Body of pancreas (tissue), 4 donors: ENCODE measurements around the gene RBFOX2. TPM values are rescaled to one million over a fixed set of nuclear protein-coding genes. Genes with fewer than 3 reads are reported as not detected.

Experiments used
- ATAC-seq: fragments of 150-250 bp; one replicate; pipeline ENCODE4 v1.9.1; 2016
- DNase-seq, 4 donors: peaks; one replicate each; pipeline ENCODE4 v3.0.0-alpha.2; 2019
- H3K27ac ChIP-seq, 4 donors: fragments of 200-600 bp; sonication (generic); 1 replicate in 3 of 4; 2 replicates in 1 of 4; pipeline versions ENCODE4 v1.5.1 to v1.6.1; 2016 to 2019; ENCODE audit warnings: mild to moderate bottlenecking in 1 of 4, mixed read lengths in 1 of 4, moderate library complexity in 1 of 4
- H3K27me3 ChIP-seq, 2 donors: fragments of 200-600 bp; sonication (generic); one replicate each; pipeline ENCODE4 v1.6.0; 2016; ENCODE audit warnings: mild to moderate bottlenecking in 1 of 2
- H3K36me3 ChIP-seq, 2 donors: fragments of 200-600 bp; sonication (generic); replicated peaks in 1 of 2; 2 replicates each; pipeline ENCODE4 v1.5.1; 2016; ENCODE audit warnings: low read depth in 2 of 2; ENCODE audit not compliant: insufficient read depth in 1 of 2
- H3K4me1 ChIP-seq: fragments of 200-600 bp; sonication (generic); one replicate; pipeline ENCODE4 v1.6.0; 2016
- H3K4me3 ChIP-seq, 2 donors: fragments of 200-600 bp; sonication (generic); 1 replicate in 1 of 2; 2 replicates in 1 of 2; pipeline ENCODE4 v1.5.1; 2016 to 2019
- H3K9me3 ChIP-seq, 3 donors: fragments of 200-600 bp; sonication (generic); 1 replicate in 2 of 3; 2 replicates in 1 of 3; pipeline ENCODE4 v1.5.1; 2016
- CTCF ChIP-seq, 7 experiments: fragments of 450-650 bp in 4 of 7; fragments of 200-600 bp in 3 of 7; sonication (generic) in 3 of 7; IDR thresholded peaks; one replicate each; pipeline ENCODE4 v1.5.1; 2016 to 2019; ENCODE audit warnings: antibody characterized with exemption in 7 of 7
- POLR2A ChIP-seq, 3 donors: fragments of 450-650 bp; IDR thresholded peaks; one replicate each; pipeline ENCODE4 v1.6.1; 2016; ENCODE audit warnings: antibody characterized with exemption in 3 of 3, mild to moderate bottlenecking in 2 of 3
- WGBS, 2 donors: methylation state at CpG; one replicate each; pipeline ENCODE4 v1.1.5; 2017; 5-methylcytosine and 5-hydroxymethylcytosine counted together
- intact Hi-C: fragments of 100-400 bp; cut with DNase I; formaldehyde crosslinking; loops from one replicate; pipeline ENCODE4 v1.15.1; 2023
- total RNA-seq, 2 donors: library from RNA; depleted of rRNA; stranded (reverse); fragments of >200 nt; gene quantifications; one replicate each; pipeline ENCODE4 v1.1.0, GENCODE V29; 2016

Gene RBFOX2
- total RNA-seq, 2 donors from 2014 or later = 28.7 to 31.1 TPM

- Histone ChIP-seq H3K36me3 (no peaks in the 10 kb centered on the region), H3K4me3 (no peak overlapping the region), H3K4me1 (peaks cover 10% of the 10 kb centered on the region), H3K9me3 (no peaks in the 10 kb centered on the region), H3K27me3 (no peaks in the 10 kb centered on the region), H3K27ac (no peak overlapping the region)
- no peak for DNase-seq
- ATAC-seq = no peak
- TF ChIP-seq POLR2A (IDR thresholded peaks at IDR 0.05) (no peak), CTCF (IDR thresholded peaks at IDR 0.05) (no peak)
- 97% methylated on average over 4 of the region's 4 CpGs for WGBS, 2 donors
- intact Hi-C loops = no loop called here
These were observed 139.6 kb downstream of the RBFOX2 start for GRCh38 chr22:35889071-35889470.

- Histone ChIP-seq H3K36me3 (no peaks in the 10 kb centered on the region), H3K4me1 (peaks cover 6% of the 10 kb centered on the region), H3K27me3 (no peaks in the 10 kb centered on the region), H3K27ac (no peak overlapping the region), H3K4me3 (no peak overlapping the region), H3K9me3 (no peaks in the 10 kb centered on the region)
- TF ChIP-seq POLR2A (IDR thresholded peaks at IDR 0.05) (no peak), CTCF (IDR thresholded peaks at IDR 0.05) (no peak)
- ATAC-seq = no peak
- intact Hi-C loops = no loop called here
- DNase-seq = no peak
- 91 to 100% methylated on average over 2 of the region's 2 CpGs for WGBS, 2 donors
These were observed 140.3 kb downstream of the RBFOX2 start for GRCh38 chr22:35888181-35888870.

GRCh38 chr22:35887296-35887875 is 141.2 kb downstream of the RBFOX2 start:
- Histone ChIP-seq H3K9me3 (no peaks in the 10 kb centered on the region), H3K27ac (no peak overlapping the region), H3K4me1 (peaks cover 11% of the 10 kb centered on the region), H3K27me3 (no peaks in the 10 kb centered on the region), H3K36me3 (no peaks in the 10 kb centered on the region), H3K4me3 (no peak overlapping the region)
- DNase-seq (no peak), ATAC-seq (no peak)
- 92% methylated on average over 2 of the region's 2 CpGs for WGBS, 2 donors
- intact Hi-C loops = no loop called here
- no peak for TF ChIP-seq POLR2A (IDR thresholded peaks at IDR 0.05)
- TF ChIP-seq CTCF (IDR thresholded peaks at IDR 0.05) = no peak

- peaks cover 15% of the 10 kb centered on the region for H3K4me1 ChIP-seq
- H3K27me3 ChIP-seq = no peaks in the 10 kb centered on the region
- TF ChIP-seq POLR2A (IDR thresholded peaks at IDR 0.05) (no peak), CTCF (IDR thresholded peaks at IDR 0.05) (no peak)
- 92 to 97% methylated on average over 4 of the region's 4 CpGs for WGBS, 2 donors
- ATAC-seq = no peak
- no peaks in the 10 kb centered on the region for H3K36me3 ChIP-seq
- DNase-seq = no peak
- H3K9me3 ChIP-seq = no peaks in the 10 kb centered on the region
- H3K4me3 ChIP-seq = no peak overlapping the region
- intact Hi-C loops = no loop called here
- no peak overlapping the region for H3K27ac ChIP-seq
These were observed 142.3 kb downstream of the RBFOX2 start for GRCh38 chr22:35886309-35886708.

GRCh38 chr22:35884529-35884928 is 144.1 kb downstream of the RBFOX2 start:
- intact Hi-C loops = no loop called here
- Histone ChIP-seq H3K4me3 (no peak overlapping the region), H3K4me1 (peaks cover 15% of the 10 kb centered on the region), H3K36me3 (no peaks in the 10 kb centered on the region), H3K27me3 (no peaks in the 10 kb centered on the region), H3K9me3 (no peaks in the 10 kb centered on the region), H3K27ac (no peak overlapping the region)
- DNase-seq (no peak), ATAC-seq (no peak)
- TF ChIP-seq POLR2A (IDR thresholded peaks at IDR 0.05) = no peak
- TF ChIP-seq CTCF (IDR thresholded peaks at IDR 0.05) = no peak
- 90 to 91% methylated on average over 2 of the region's 2 CpGs for WGBS, 2 donors
